ENCODE data around the gene FMN1. TPM values are rescaled to one million over a fixed set of nuclear protein-coding genes. Genes with fewer than 3 reads are reported as not detected.

The FMN1 gene
- total RNA-seq, 1 experiment from 2014 or later, result 2.4 TPM

GRCh38 chr15:33148129-33148751 lies 46.3 kb downstream of the FMN1 start:
- ChIA-PET CTCF (no interaction called here), POLR2A (ENCODE audit: unreplicated experiment) (no interaction called here)
- Histone ChIP-seq H3K4me3 (ENCODE audit: low read length) (no peak overlapping the region), H3K9me3 (ENCODE audit: low read length) (no peaks in the 10 kb centered on the region), H3F3A (ENCODE audit: low read length, unreplicated experiment) (no peaks in the 10 kb centered on the region), H3K9ac (ENCODE audit: low read length) (no peak overlapping the region), H3K27ac (ENCODE audit: low read length) (no peak overlapping the region), H3K4me2 (ENCODE audit: low read length) (no peak overlapping the region), H3K36me3 (ENCODE audit: low read depth, low read length) (no peaks in the 10 kb centered on the region), H4K20me1 (ENCODE audit: low read length) (no peaks in the 10 kb centered on the region), H3K79me2 (ENCODE audit: low read length) (no peaks in the 10 kb centered on the region), H3K9me2 (replicated peaks; ENCODE audit: low read length) (no peaks in the 10 kb centered on the region), H3K4me1 (ENCODE audit: insufficient read depth, low read length) (peaks cover 3% of the 10 kb centered on the region), H3K27me3 (ENCODE audit: low read length) (no peaks in the 10 kb centered on the region; the same call in 1 of the 2 replicates), H2AFZ (ENCODE audit: low read length) (no peak overlapping the region; the same call in 1 of the 2 replicates)
- intact Hi-C loops (cut with micrococcal nuclease), result no loop called here
- BruUV-seq (replicated peaks), result no TSS peak
- ATAC-seq (no peak), DNase-seq (no peak)
- TF ChIP-seq, protein P1, sequence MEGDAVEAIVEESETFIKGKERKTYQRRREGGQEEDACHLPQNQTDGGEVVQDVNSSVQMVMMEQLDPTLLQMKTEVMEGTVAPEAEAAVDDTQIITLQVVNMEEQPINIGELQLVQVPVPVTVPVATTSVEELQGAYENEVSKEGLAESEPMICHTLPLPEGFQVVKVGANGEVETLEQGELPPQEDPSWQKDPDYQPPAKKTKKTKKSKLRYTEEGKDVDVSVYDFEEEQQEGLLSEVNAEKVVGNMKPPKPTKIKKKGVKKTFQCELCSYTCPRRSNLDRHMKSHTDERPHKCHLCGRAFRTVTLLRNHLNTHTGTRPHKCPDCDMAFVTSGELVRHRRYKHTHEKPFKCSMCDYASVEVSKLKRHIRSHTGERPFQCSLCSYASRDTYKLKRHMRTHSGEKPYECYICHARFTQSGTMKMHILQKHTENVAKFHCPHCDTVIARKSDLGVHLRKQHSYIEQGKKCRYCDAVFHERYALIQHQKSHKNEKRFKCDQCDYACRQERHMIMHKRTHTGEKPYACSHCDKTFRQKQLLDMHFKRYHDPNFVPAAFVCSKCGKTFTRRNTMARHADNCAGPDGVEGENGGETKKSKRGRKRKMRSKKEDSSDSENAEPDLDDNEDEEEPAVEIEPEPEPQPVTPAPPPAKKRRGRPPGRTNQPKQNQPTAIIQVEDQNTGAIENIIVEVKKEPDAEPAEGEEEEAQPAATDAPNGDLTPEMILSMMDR (conservative IDR thresholded peaks at IDR 0.05; ENCODE audit: low read depth, low read length), result no peak
- TF ChIP-seq EZH2phosphoT487 (IDR thresholded peaks at IDR 0.05; ENCODE audit: borderline replicate concordance, low read length), result no peak
- no peak for TF ChIP-seq EZH2 (IDR thresholded peaks at IDR 0.05; ENCODE audit: low read length, unreplicated experiment)

GRCh38 chr15:33146051-33146450 lies 48.5 kb downstream of the FMN1 start:
- no peak overlapping the region for H3K9ac ChIP-seq (ENCODE audit: low read length)

GRCh38 chr15:33145447-33145846 lies 49.1 kb downstream of the FMN1 start:
- no peak overlapping the region; the same call in 1 of the 2 replicates for H2AFZ ChIP-seq (ENCODE audit: low read length)
- no peaks in the 10 kb centered on the region; the same call in 1 of the 2 replicates for H3K27me3 ChIP-seq (ENCODE audit: low read length)
- no peak overlapping the region for H3K9ac ChIP-seq (ENCODE audit: low read length)
- no peak for DNase-seq
- no peak for TF ChIP-seq EZH2 (IDR thresholded peaks at IDR 0.05; ENCODE audit: low read length, unreplicated experiment)
- TF ChIP-seq, protein P1 (conservative IDR thresholded peaks at IDR 0.05; ENCODE audit: low read depth, low read length), result no peak
- no peak for ATAC-seq
- no peaks in the 10 kb centered on the region for H4K20me1 ChIP-seq (ENCODE audit: low read length)
- H3K4me1 ChIP-seq (ENCODE audit: insufficient read depth, low read length), result peaks cover 3% of the 10 kb centered on the region
- ChIA-PET POLR2A (ENCODE audit: unreplicated experiment) (no interaction called here), CTCF (no interaction called here)
- H3K79me2 ChIP-seq (ENCODE audit: low read length), result no peaks in the 10 kb centered on the region
- intact Hi-C loops (cut with micrococcal nuclease), result no loop called here
- peak overlapping the region; percentile 3; the same call in 1 of the 2 replicates for H3K4me2 ChIP-seq (ENCODE audit: low read length)
- BruUV-seq (replicated peaks), result no TSS peak
- H3F3A ChIP-seq (ENCODE audit: low read length, unreplicated experiment), result no peaks in the 10 kb centered on the region
- H3K36me3 ChIP-seq (ENCODE audit: low read depth, low read length), result no peaks in the 10 kb centered on the region
- no peaks in the 10 kb centered on the region for H3K9me3 ChIP-seq (ENCODE audit: low read length)
- no peaks in the 10 kb centered on the region for H3K9me2 ChIP-seq (replicated peaks; ENCODE audit: low read length)
- H3K4me3 ChIP-seq (ENCODE audit: low read length), result no peak overlapping the region
- no peak overlapping the region for H3K27ac ChIP-seq (ENCODE audit: low read length)

More at GRCh38 chr15:33146051-33146450, 48.5 kb downstream of the FMN1 start:
- Histone ChIP-seq H3K27me3 (ENCODE audit: low read length) (no peaks in the 10 kb centered on the region; the same call in 1 of the 2 replicates), H4K20me1 (ENCODE audit: low read length) (no peaks in the 10 kb centered on the region), H3K4me1 (ENCODE audit: insufficient read depth, low read length) (peaks cover 3% of the 10 kb centered on the region), H3F3A (ENCODE audit: low read length, unreplicated experiment) (no peaks in the 10 kb centered on the region), H3K79me2 (ENCODE audit: low read length) (no peaks in the 10 kb centered on the region), H3K27ac (ENCODE audit: low read length) (no peak overlapping the region), H3K4me2 (ENCODE audit: low read length) (peak overlapping the region; percentile 3; the same call in 1 of the 2 replicates), H2AFZ (ENCODE audit: low read length) (peak overlapping the region; percentile 50), H3K36me3 (ENCODE audit: low read depth, low read length) (no peaks in the 10 kb centered on the region), H3K4me3 (ENCODE audit: low read length) (no peak overlapping the region), H3K9me3 (ENCODE audit: low read length) (no peaks in the 10 kb centered on the region), H3K9me2 (replicated peaks; ENCODE audit: low read length) (no peaks in the 10 kb centered on the region)
- ATAC-seq (no peak), DNase-seq (no peak)
- ChIA-PET CTCF (no interaction called here), POLR2A (ENCODE audit: unreplicated experiment) (no interaction called here)
- BruUV-seq (replicated peaks), result no TSS peak
- intact Hi-C loops (cut with micrococcal nuclease), result no loop called here
- TF ChIP-seq EZH2phosphoT487 (IDR thresholded peaks at IDR 0.05; ENCODE audit: borderline replicate concordance, low read length), result no peak
- TF ChIP-seq, protein P1 (conservative IDR thresholded peaks at IDR 0.05; ENCODE audit: low read depth, low read length), result no peak
- no peak for TF ChIP-seq EZH2 (IDR thresholded peaks at IDR 0.05; ENCODE audit: low read length, unreplicated experiment)

All from PC-3 (cell line).